Measurements from ENCODE around the gene PRG2.

The PRG2 gene

DNA sequence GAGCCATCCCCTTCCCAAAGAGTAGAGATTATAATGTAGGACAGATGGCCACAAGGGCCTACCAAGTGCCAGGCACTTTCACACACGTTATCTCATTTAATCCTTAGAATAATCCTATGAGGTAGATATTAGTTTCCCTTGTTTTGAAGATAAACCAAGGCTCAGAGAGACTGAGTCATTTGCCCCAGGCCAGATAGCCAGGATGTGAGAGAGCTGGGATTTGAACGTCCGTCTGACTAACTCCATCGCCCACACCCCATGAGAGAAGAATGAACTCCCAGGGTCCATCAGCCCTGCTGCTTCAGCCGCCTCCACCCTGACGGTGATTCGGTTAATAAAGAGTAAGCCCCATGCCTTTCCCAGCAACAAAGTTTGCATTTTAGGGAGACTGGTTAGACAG is 20.2 kb downstream of the PRG2 start:
- Histone ChIP-seq H3K4me1 (ENCODE audit: control insufficient read depth in 1 of 2, insufficient read depth in 1 of 2, low read depth in 1 of 2, low read length in 1 of 2) (peaks cover 0 to 11% of the 10 kb centered on the region in 2 experiments), H3K36me3 (no peaks in the 10 kb centered on the region), H3K27ac (no peak overlapping the region), H3K4me3 (ENCODE audit: low read depth in 1 of 2, low read length in 1 of 2) (no peak overlapping the region), H3K27me3 (no peaks in the 10 kb centered on the region), H3K9me3 (no peaks in the 10 kb centered on the region)
- TF ChIP-seq, protein P1, sequence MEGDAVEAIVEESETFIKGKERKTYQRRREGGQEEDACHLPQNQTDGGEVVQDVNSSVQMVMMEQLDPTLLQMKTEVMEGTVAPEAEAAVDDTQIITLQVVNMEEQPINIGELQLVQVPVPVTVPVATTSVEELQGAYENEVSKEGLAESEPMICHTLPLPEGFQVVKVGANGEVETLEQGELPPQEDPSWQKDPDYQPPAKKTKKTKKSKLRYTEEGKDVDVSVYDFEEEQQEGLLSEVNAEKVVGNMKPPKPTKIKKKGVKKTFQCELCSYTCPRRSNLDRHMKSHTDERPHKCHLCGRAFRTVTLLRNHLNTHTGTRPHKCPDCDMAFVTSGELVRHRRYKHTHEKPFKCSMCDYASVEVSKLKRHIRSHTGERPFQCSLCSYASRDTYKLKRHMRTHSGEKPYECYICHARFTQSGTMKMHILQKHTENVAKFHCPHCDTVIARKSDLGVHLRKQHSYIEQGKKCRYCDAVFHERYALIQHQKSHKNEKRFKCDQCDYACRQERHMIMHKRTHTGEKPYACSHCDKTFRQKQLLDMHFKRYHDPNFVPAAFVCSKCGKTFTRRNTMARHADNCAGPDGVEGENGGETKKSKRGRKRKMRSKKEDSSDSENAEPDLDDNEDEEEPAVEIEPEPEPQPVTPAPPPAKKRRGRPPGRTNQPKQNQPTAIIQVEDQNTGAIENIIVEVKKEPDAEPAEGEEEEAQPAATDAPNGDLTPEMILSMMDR (IDR thresholded peaks at IDR 0.05), result no peak

DNA sequence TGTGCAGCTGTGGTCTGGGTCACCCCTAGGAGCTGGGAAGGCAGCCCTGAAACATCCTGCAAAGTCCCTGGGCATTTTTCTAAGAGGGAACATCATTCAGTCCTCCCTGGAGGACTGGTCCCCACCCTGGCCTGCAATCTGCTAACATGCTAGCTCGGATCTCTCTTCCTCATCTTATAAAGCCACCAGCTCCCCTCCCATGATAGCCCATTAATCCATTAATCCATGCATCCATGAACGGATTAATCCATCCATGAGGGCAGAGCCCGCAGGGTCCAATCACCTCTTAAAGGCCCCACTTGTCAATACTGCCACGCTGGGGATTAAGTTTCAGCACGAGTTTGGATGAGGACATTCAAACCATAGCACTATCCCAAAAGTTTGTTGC is 21.6 kb downstream of the PRG2 start:
- TF ChIP-seq, protein P1 (IDR thresholded peaks at IDR 0.05), result no peak
- Histone ChIP-seq H3K27ac (no peak overlapping the region), H3K9me3 (no peaks in the 10 kb centered on the region), H3K27me3 (no peaks in the 10 kb centered on the region), H3K4me1 (ENCODE audit: control insufficient read depth in 1 of 2, insufficient read depth in 1 of 2, low read depth in 1 of 2, low read length in 1 of 2) (peaks cover 0 to 11% of the 10 kb centered on the region in 2 experiments), H3K36me3 (no peaks in the 10 kb centered on the region), H3K4me3 (ENCODE audit: low read depth in 1 of 2, low read length in 1 of 2) (no peak overlapping the region)

DNA sequence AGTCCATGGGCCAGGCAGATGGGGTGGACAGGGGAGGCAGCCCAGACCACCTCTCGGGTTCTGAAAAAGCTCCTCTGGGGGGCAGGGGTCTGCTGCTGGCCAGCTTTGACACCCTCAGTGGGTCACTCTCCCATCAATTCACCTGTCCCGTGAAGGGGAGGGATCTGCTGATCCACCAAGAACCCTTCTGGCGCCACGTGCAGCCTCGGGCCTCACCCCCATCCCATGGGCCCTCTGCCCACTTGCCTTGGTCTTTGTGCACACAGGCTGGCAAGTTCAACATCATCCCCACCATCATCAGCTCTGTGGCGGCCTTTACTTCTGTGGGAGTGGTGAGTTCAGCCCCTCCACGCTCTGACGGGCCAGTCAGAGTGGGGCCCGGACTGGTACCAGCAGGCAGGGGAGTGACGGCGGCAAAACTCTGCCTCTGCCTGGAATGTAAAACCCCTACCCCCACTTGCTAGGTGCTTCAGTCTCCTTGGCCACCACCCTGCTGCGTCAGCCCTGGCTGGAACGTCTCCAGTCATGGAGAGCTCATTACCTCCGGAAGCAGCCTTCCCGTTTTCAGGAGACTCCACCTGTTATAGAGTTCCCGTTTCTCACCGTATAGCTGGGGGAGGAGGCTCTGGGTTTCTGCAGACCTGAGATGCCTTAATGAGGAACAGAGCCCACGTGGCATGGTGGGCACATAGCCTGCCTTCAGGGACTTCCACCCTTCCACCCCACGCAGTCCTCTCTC is 22.2 kb downstream of the PRG2 start:
- no peaks in the 10 kb centered on the region for H3K27me3 ChIP-seq
- H3K4me1 ChIP-seq (ENCODE audit: control insufficient read depth in 1 of 2, insufficient read depth in 1 of 2, low read depth in 1 of 2, low read length in 1 of 2), result peaks cover 0 to 11% of the 10 kb centered on the region in 2 experiments
- TF ChIP-seq, protein P1 (IDR thresholded peaks at IDR 0.05), result no peak

DNA sequence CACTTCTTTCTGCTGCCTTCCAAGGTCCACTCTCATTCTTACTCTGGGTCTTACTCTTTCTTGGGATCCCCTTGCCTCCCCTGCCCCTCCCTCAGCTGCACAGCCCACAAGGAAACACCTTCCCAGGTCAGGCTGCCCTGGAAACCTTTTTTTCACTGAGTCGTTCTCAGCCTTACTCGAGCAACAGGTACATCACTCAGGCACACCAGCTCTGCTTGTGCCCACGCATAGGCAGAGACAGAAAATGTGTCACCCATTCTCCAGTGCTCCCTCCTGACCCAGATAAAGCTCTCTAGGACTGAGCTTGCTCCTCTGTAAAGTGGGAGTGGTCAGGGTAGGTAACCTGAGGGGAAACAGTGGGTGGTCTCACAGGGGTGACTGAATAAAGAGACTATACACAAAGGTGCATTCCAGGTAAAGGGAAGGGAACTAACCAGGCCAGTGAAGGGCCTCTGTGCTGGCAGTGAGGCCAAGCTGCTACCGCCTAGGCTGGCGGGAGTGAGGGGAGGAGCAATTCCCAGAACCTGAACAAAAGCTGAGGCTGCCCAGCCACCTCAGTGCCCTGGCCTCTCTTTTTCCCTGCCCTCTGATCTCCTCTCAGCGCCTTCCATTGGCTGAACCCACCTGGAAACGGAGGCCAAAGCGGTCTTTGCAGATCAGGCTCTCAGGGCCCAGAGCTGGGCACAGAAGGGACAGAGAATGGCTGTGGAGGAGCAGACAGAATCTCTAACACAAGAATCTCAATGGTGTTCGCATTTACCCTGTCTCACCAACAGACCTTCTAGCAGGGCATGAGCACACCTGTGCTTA is 25.4 kb downstream of the PRG2 start:
- no peak overlapping the region for H3K27ac ChIP-seq
- H3K9me3 ChIP-seq, result no peaks in the 10 kb centered on the region
- TF ChIP-seq, protein P1 (IDR thresholded peaks at IDR 0.05), result no peak
- peaks cover 0 to 11% of the 10 kb centered on the region in 2 experiments for H3K4me1 ChIP-seq (ENCODE audit: control insufficient read depth in 1 of 2, insufficient read depth in 1 of 2, low read depth in 1 of 2, low read length in 1 of 2)
- no peaks in the 10 kb centered on the region for H3K36me3 ChIP-seq
- no peaks in the 10 kb centered on the region for H3K27me3 ChIP-seq
- H3K4me3 ChIP-seq (ENCODE audit: low read depth in 1 of 2, low read length in 1 of 2), result no peak overlapping the region

More for the DNA sequence above, 22.2 kb downstream of the PRG2 start:
- no peak overlapping the region for H3K4me3 ChIP-seq (ENCODE audit: low read depth in 1 of 2, low read length in 1 of 2)
- no peak overlapping the region for H3K27ac ChIP-seq
- H3K36me3 ChIP-seq, result no peaks in the 10 kb centered on the region
- H3K9me3 ChIP-seq, result no peaks in the 10 kb centered on the region

DNA sequence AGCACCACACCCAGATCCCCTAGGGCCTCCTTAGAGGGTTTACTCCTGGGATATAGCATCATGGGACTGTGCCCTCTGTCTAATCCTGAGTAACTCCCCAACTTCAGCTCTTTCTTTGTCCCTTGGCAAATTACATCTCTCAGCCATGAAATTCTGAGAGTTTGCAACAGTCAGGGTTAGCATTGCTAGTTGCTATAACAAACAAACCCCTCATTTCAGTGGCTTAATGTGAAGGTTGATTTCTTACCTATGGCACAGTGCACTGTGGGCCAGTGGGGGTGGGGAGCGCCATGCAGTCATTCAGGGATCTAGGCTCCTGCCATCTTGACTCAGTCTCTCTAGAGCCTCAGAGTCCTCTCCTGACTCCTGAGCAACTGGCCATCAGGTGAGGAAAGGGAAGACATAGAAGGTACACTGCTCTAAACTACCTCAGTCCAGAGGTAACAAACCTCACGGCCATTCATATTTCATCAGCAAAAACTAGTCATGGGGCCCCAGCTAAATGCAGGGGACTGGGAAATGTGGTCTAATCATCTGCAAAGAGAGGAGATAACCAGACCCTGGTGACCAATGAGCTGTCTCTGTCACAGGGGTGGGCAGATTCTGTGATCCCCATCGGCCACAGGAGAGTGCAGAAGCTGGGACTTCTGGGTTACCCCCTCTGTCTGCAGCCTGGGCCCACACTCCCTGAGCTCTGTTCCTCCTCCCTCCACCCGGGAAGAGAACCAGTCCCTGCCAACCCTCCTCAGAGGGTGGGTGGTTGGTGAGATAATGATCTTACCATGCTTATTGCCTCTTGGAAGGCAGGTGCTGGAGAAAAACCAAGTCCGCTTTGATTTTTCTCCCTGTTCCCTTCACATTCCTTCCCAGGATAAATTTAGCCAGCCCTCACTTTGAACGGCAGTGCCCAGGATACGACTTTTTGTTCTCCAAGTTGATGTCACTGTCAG is 27.0 kb downstream of the PRG2 start:
- Histone ChIP-seq H3K9me3 (no peaks in the 10 kb centered on the region), H3K27me3 (no peaks in the 10 kb centered on the region), H3K27ac (no peak overlapping the region), H3K4me3 (ENCODE audit: low read depth in 1 of 2, low read length in 1 of 2) (no peak overlapping the region), H3K36me3 (no peaks in the 10 kb centered on the region), H3K4me1 (ENCODE audit: control insufficient read depth in 1 of 2, insufficient read depth in 1 of 2, low read depth in 1 of 2, low read length in 1 of 2) (peaks cover 0 to 5% of the 10 kb centered on the region in 2 experiments)
- TF ChIP-seq, protein P1 (IDR thresholded peaks at IDR 0.05), result no peak

Data from neutrophil (primary cell).